Measurements from ENCODE around the gene ATL3.

The ATL3 gene

DNA sequence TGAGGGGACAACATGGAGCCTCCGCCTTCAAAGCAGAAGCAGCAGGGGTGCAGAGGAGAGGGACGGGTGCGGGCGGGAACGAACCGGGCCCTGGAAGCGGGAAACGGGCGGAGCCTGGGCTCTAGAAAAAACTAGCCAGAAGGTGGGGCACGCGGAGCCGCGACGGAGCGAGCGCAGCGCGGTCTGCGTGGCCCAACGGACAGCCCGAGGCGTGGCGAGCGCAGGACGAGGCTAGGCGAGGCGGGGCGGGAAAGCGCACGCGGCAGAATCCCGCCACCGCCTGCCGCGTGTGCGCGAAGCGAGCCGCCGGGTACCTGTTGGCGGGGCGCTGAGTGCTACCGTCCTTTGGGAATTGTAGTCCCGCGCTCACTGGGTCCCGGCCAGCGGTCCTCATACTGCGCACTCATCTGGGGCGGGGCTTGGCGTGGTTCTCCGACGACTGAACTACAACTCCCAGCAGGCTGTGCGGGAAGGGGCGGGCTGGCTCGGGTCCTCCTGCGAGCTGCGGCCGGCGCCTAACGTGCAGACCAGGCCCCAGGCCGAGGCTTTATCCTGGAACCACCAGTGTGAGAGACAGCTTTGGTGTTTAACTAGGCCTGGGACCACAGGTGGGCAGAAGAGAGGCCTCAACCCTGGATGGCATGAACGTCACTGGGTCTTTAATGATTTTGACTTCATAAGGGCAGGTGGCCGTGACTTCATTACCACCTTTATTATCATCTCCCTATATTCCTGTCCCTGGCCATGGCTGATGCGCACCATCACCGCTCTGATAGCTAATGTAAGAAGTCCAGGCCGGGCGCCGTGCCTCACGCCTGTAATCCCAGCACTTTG, at the start of gene ATL3:
Gene ATL3, minus strand, starts transcription at position 55 of the 834 bp plus-strand sequence. Its CDS starts 41 bp downstream, at position 14.
- TF ChIP-seq CTCF (IDR thresholded peaks at IDR 0.05; ENCODE audit: borderline replicate concordance, control extremely low read depth, extremely low read depth, insufficient read depth, missing control alignments): no peak
- in situ Hi-C loops (cut with MboI; ENCODE audit: low sequenced_read_pairs, unreplicated experiment): no loop called here
- DNase-seq (ENCODE audit: low spot score): peak; percentile 97

GRCh38 chr11:63720611-63721010, 49.4 kb upstream of the ATL3 start:
- no peak for DNase-seq (ENCODE audit: low spot score)
- TF ChIP-seq CTCF (IDR thresholded peaks at IDR 0.05; ENCODE audit: borderline replicate concordance, control extremely low read depth, extremely low read depth, insufficient read depth, missing control alignments): no peak
- in situ Hi-C loops (cut with MboI; ENCODE audit: low sequenced_read_pairs, unreplicated experiment): no loop called here

- no peak for TF ChIP-seq CTCF (IDR thresholded peaks at IDR 0.05; ENCODE audit: borderline replicate concordance, control extremely low read depth, extremely low read depth, insufficient read depth, missing control alignments)
- DNase-seq (ENCODE audit: low spot score): no peak
- in situ Hi-C loops (cut with MboI; ENCODE audit: low sequenced_read_pairs, unreplicated experiment): no loop called here
Measured at GRCh38 chr11:63719987-63720386, 48.8 kb upstream of the ATL3 start.

GRCh38 chr11:63719001-63719400, 47.8 kb upstream of the ATL3 start:
- no peak for DNase-seq (ENCODE audit: low spot score)
- no peak for TF ChIP-seq CTCF (IDR thresholded peaks at IDR 0.05; ENCODE audit: borderline replicate concordance, control extremely low read depth, extremely low read depth, insufficient read depth, missing control alignments)
- in situ Hi-C loops (cut with MboI; ENCODE audit: low sequenced_read_pairs, unreplicated experiment): no loop called here

- in situ Hi-C loops (cut with MboI; ENCODE audit: low sequenced_read_pairs, unreplicated experiment): no loop called here
Measured at GRCh38 chr11:63716046-63716445, 44.9 kb upstream of the ATL3 start.

GRCh38 chr11:63713766-63714165, 42.6 kb upstream of the ATL3 start:
- in situ Hi-C loops (cut with MboI; ENCODE audit: low sequenced_read_pairs, unreplicated experiment): no loop called here
- no peak for TF ChIP-seq CTCF (IDR thresholded peaks at IDR 0.05; ENCODE audit: borderline replicate concordance, control extremely low read depth, extremely low read depth, insufficient read depth, missing control alignments)
- no peak for DNase-seq (ENCODE audit: low spot score)

More at GRCh38 chr11:63716046-63716445, 44.9 kb upstream of the ATL3 start:
- no peak for TF ChIP-seq CTCF (IDR thresholded peaks at IDR 0.05; ENCODE audit: borderline replicate concordance, control extremely low read depth, extremely low read depth, insufficient read depth, missing control alignments)
- no peak for DNase-seq (ENCODE audit: low spot score)

Data from GM13976 (cell line).